ENCODE data around the gene SCN1A.

GRCh38 chr2:166082736-166083135, 45.1 kb downstream of the SCN1A start:
- TF ChIP-seq POLR2AphosphoS5 (IDR thresholded peaks at IDR 0.05): no peak
- no peak for TF ChIP-seq EP300 (IDR thresholded peaks at IDR 0.05)
- TF ChIP-seq POLR2A (IDR thresholded peaks at IDR 0.05): no peak

All from sigmoid colon (tissue), 4 donors.